NCI-H526 (cell line): Measurements from ENCODE around the gene LIN54.
A peak's percentile ranks its signal among the peaks of the same experiment; 100 is the strongest.
"Not testable (repeated sequence)": the region's sequence is repeated elsewhere in the genome, so short reads cannot be mapped to it uniquely, and the experiment has no call there.

ENCODE experiments used
- DNase-seq, 2 experiments: peaks; one replicate each; lab custom pipeline; 2025; lab: John Stamatoyannopoulos, UW

Gene LIN54

GRCh38 chr4:83012200-83012686 lies 1.6 kb upstream of the LIN54 start:
- DNase-seq, result peak in 1 of 2 experiments; percentile 59

DNA sequence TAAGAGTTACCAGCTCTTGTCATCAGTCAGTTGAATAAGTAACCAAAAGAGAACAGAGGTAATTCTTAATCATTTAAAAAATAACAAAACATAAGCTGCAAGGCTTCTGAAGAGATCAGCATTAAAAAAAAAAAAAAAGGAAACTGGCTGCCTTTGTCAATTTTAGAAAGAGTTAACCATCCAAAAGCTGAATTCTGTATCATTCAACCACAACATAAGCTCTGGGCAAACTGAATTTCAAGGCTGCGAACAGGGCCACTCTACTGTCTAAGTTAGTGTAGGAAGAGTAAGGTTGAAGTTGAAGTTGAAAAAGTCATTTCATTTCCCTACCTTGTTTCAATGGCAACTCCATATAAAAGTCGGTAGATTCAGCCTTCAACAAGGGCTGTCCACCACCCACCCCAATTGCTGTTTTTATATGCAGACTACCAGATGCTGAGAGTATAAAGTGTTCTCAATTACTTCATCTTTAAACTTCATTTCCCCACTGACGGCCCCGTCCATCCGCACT lies 1.1 kb upstream of the LIN54 start:
- DNase-seq, result peak in 1 of 2 experiments; percentile 15

DNA sequence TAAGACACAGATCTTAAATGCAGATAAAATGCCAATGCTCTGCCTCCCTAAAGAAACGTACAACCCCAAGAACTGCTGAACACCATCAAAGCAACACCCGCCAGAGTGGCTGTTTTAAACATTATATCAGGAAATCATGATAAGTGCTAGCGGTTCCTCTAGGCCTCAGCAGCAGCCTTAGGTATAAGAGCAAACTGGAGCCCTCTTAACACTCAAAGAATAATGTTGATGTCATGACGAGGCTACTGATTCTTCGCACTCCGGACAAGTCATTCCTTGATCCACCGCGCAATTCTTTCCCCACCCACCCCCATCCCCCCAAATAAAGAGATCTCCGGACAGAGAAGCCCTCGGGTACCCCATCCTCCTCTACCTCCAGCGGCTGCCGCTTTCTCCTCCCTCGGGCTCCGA lies 507 bp downstream of the LIN54 start:
- peak in 1 of 2 experiments; percentile 28 for DNase-seq

DNA sequence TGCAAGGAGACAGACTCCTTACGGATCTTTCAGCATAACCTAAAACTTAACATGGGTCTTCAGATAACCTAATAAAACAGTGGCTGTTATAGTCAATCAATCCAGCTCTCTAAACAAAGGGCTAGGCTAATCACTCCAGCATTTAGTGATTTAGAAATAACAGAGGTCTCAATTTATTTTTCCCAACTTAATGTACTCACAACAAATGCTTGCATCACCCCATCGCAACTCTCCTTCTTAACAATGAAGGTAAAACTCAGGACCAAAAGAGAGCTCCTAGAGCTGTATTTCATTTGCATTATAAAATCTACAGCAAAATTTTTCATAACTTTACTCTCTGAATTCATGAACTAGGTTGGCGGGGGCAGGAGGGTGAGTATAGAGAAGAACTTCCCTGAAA lies 1.1 kb downstream of the LIN54 start:
- no peak for DNase-seq

GRCh38 chr4:83003044-83003791 lies 7.4 kb downstream of the LIN54 start:
- DNase-seq, result peak in 1 of 2 experiments; percentile 27

GRCh38 chr4:83002329-83002728 lies 8.3 kb downstream of the LIN54 start:
- DNase-seq, result no peak

DNA sequence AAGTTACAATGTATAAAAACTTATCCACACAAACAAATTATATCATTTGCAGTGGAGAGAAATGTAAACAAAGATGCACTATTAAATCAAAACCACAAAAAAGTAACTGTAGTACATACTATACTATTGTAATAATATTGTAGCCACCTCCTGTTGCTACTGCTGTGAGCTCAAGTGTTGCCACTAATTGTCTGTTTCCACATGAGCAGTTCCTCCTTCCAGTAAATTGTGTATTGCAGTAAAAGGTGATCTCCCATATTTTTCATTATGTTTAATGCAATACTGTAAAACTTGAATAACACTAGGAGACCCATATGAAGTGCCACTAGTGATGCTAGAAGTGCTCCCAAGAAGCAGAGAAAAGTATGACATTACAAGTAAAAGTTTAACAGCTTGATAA lies 11.7 kb downstream of the LIN54 start:
- DNase-seq, result no peak

DNA sequence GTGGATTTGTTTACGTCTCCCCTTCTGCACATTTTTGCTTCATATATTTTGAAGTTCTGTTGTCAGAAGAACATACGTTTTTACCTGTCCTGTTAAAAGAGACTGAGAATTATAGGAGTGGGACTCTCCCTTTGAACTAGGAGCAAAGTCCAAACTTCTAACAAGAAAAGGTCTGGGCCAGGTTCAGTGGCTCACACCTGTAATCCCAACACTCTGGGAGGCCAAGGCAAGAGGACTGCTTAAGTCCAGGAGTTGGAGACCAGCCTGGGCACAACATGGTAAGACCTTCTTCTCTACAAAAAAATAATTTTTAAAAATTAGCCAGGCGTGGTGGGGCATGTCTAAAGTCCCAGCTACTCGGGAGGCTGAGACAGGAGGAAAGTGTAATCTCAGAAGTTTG lies 15.8 kb downstream of the LIN54 start:
- no peak for DNase-seq

GRCh38 chr4:82989575-82990429 lies 20.8 kb downstream of the LIN54 start:
- DNase-seq, result no peak

DNA sequence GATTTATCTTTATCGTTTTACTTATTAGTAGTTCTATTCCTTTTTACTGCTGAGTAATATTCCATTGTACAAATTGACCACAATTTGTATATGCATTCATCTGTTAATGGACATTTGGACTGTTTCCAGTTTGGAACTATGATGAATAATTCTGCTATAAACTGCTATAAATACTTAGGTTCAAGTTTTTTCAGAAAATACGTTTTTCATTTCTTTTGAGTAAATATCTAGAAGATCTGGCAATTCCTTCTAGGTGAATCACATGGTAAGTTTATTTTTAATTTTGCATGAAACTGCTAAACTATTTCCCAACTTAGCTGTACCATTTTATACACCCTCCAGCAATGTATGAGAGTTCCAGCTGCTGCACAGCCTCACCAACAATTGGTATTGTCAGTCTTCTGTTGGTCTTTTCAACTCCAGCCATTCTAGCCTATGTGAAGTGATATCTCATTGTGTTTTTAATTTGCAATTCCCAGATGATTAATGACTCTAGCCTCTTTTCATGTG lies 22.2 kb downstream of the LIN54 start:
- no peak for DNase-seq

DNA sequence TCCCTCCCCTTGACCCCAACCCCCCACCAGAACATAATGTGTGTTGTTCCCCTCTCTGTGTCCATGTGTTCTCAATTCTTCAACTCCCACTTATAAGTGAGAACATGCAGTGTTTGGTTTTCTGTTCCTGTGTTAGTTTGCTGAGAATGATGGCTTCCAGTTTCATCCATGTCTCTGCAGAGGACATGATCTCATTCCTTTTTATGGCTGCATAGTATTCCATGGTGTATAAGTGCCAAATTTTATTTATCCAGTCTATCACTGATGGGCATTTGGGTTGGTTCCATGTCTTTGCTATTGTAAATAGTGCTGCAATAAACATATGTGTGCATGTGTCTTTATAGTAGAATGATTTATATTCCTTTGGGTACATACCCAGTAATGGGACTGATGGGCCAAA lies 23.1 kb downstream of the LIN54 start:
- DNase-seq, result not testable (repeated sequence)

DNA sequence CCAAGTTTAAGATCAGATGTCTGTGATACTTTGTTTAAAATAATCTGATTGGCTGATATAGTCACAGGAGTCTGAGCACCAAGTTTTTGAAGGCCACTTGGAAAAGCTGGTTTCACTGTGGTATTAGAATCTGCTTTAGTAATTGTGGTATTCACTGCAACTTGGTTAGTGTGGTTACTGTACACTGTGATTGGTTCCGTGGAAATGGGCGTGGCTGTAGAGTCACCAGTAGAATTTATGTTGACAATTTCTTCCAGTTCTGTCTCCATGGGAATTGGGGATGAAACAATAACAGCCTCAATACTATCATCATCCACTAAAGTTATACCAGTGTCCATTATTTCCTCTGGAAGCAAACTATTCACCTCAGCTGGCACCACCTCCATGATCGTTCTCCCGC lies 26.2 kb downstream of the LIN54 start:
- DNase-seq, result no peak

DNA sequence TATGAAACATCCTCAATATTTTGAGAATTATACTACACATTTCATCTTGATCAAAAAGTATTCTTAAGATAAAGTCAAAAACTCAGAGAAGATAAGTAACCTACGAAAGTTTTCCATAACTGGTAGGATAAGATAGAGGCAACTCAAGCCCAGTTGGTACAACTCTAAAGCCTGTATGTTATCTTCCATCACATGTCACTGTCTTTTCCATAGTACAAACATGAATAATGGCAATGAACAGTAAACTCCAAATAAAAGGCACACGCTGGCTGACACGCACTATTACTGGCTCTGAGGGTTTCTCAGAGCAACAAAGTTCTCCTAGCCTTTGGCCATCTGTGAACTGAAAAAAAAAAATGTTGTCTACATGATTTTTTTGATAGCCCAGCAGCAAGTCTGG lies 27.2 kb downstream of the LIN54 start:
- DNase-seq, result no peak

- DNase-seq, result no peak
These were observed 29.5 kb downstream of the LIN54 start for GRCh38 chr4:82981138-82981537.

DNA sequence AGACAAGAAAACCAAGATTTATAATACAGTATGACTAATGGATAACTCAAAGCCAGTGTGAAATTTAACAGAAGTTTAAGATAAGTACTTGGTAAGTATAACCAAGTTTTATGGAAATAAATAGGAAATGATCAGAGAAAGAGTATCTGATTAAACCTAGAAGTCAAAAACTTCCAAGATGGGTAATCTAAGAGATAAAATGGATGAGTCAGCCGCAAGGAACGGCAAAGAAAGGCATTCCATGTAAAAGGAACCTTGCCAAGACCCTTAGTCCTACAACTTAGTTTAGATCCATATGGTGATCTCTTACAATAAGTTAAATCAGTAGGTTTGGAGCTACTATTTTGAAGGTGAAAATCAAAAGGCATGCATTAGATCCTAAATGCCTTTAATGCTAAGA lies 34.8 kb downstream of the LIN54 start:
- DNase-seq, result no peak

DNA sequence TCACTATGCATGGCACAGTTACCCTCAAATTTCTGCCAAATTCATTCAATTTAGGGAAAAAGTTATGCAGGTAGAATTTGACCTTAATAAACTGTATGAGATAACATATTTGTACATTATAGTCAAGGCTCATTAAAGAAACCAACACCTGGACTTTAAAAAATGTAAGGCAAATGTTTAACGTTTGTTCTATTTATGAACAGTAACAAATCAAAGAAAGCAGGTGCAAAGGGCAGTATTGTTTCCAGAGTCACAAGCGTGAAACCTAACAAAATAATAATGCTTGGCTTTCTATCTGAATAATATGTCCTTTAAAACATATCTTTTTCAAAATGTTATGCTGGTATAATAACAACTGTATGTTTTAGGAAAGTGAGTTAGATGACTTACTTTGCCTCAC lies 41.2 kb downstream of the LIN54 start:
- DNase-seq, result no peak

- no peak for DNase-seq
These were observed 41.7 kb downstream of the LIN54 start for GRCh38 chr4:82968972-82969371.

DNA sequence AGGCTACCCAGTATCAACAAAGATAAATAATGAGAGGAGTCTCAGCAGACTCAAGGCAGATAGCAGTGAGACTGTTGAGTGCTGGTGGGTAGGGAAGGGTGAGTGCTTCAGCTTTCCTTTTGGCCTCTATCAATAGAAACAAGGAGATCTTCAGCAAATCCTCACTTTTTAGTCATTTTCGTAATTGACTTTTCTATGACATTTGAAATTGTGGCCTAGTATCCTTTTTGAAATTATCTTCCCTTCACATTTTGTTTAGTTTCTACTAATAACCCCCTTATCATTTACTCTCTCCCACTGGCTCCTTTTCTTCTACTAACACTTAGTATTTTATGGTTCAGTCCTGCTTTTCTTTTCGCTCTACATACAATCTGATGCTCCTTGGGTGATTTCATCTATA lies 44.9 kb downstream of the LIN54 start:
- DNase-seq, result no peak

DNA sequence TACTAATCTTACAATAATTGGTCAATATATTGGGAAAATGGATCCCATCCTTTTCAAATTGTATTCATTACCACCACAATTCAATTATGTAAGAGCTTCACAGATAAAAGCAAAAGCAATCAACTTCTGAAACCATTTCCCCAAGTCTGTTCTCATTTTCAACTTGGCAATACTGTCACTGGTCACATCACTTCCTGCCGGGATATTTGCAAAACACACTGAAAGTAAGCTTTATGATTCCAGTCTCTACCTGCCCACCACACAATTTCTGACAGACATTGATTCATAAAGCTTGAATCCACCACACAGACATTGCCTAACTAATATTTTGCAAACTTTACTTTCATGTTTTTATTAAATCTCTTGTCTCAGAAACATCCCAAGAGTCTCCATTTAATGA lies 53.6 kb downstream of the LIN54 start:
- no peak for DNase-seq

- no peak for DNase-seq
These were observed 56.4 kb downstream of the LIN54 start for GRCh38 chr4:82954212-82954611.

DNA sequence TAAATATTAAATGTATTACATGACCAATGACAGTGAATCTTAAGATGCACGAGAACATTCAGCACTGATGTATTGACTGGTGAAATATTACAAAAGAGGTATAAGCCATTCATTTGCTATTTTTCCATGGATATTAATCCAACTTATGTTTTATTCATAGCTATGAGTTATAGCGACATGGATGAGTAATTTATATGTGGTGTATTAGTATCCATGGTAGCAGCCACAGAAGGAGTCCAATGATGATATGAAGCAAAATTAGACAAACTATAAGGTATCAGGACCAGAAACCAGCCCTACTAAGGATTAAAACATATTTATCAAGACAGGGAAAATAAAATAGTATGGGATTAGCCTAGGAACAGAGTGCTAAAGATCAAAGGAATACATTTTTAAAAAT lies 59.4 kb downstream of the LIN54 start:
- DNase-seq, result no peak

- no peak for DNase-seq
These were observed 61.9 kb downstream of the LIN54 start for GRCh38 chr4:82948647-82949204.
